Adipocyte (in vitro differentiated cells): ENCODE measurements around the gene GPHN.
A peak's percentile ranks its signal among the peaks of the same experiment; 100 is the strongest.

Source experiments
- DNase-seq: peaks from one replicate; pipeline ENCODE4 v3.0.0-alpha.2; 2015; ENCODE audit warnings: low read depth
- H3K27me3 ChIP-seq: replicated peaks from 2 replicates; pipeline ENCODE4 v1.7.0; 2013; ENCODE audit warnings: mild to moderate bottlenecking, low read length, moderate library complexity; ENCODE audit not compliant: control insufficient read depth, insufficient read depth
- H3K36me3 ChIP-seq: 2 replicates; pipeline ENCODE4 v1.7.0; 2013; ENCODE audit warnings: low read length, mild to moderate bottlenecking, moderate library complexity; ENCODE audit not compliant: control insufficient read depth, insufficient read depth, severe bottlenecking
- H3K4me1 ChIP-seq: 2 replicates; pipeline ENCODE4 v1.7.0; 2013; ENCODE audit warnings: mild to moderate bottlenecking, low read length, moderate library complexity; ENCODE audit not compliant: control insufficient read depth, insufficient read depth
- H3K4me3 ChIP-seq: 2 replicates; pipeline ENCODE4 v1.7.0; 2013; ENCODE audit warnings: mild to moderate bottlenecking, low read length, moderate library complexity
- H3K9ac ChIP-seq: 2 replicates; pipeline ENCODE4 v1.7.0; 2013; ENCODE audit warnings: mild to moderate bottlenecking, low read length, moderate library complexity
- H3K9me3 ChIP-seq: 2 replicates; pipeline ENCODE4 v1.7.0; 2013; ENCODE audit warnings: mild to moderate bottlenecking, low read length, moderate library complexity; ENCODE audit not compliant: control insufficient read depth

Gene GPHN

DNA sequence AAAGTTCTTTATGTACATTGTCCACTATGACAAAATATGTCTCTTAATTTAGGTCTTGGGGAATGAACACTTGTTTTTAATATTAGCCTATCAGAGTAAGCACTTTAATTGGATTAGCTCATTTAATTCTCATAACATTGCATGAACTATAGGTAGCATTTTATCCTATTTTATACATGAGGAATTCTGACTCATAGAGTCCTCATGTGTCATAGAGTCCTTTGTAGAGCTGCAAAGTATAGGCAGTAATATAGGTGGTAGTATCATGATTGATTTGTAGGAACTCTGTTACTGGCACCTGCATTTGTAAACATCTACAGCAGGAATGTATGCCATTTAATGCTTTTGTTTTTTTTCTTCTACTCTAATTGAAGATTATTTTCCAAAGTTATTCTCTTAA, 96.0 kb downstream of the GPHN start:
- H3K4me1 ChIP-seq = peaks cover 5% of the 10 kb centered on the region
- H3K27me3 ChIP-seq = no peaks in the 10 kb centered on the region
- no peak for DNase-seq
- H3K9me3 ChIP-seq = no peaks in the 10 kb centered on the region
- no peaks in the 10 kb centered on the region for H3K36me3 ChIP-seq
- H3K9ac ChIP-seq = no peak overlapping the region
- no peak overlapping the region for H3K4me3 ChIP-seq

GRCh38 chr14:66606826-66607225, 98.9 kb downstream of the GPHN start:
- Histone ChIP-seq H3K4me1 (no peaks in the 10 kb centered on the region), H3K9me3 (no peaks in the 10 kb centered on the region), H3K36me3 (no peaks in the 10 kb centered on the region), H3K9ac (no peak overlapping the region), H3K27me3 (no peaks in the 10 kb centered on the region), H3K4me3 (no peak overlapping the region)
- no peak for DNase-seq

- no peak overlapping the region for H3K4me3 ChIP-seq
- no peaks in the 10 kb centered on the region for H3K36me3 ChIP-seq
- H3K9me3 ChIP-seq = no peaks in the 10 kb centered on the region
- no peaks in the 10 kb centered on the region for H3K4me1 ChIP-seq
- peak; percentile 6 for DNase-seq
- no peaks in the 10 kb centered on the region for H3K27me3 ChIP-seq
- no peak overlapping the region for H3K9ac ChIP-seq
Observed at GRCh38 chr14:66610154-66610563, 102.2 kb downstream of the GPHN start.

DNA sequence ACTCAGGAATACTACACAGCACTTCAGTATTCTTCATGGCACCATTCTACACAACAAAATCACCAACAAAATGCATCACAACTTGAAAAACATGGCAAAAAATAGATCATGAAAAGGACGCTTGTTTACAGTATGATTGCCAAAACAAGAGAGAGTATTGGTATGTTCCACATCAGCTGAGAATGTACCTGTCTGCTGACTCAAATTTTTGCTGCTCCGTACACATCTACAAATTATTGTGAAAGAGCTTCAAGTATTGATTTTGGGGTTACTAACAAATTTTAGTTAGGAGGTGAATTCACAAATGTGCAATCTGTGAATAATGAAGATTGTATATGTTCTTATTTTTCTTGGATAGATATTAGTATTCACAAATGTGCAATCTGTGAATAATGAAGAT, 105.4 kb downstream of the GPHN start:
- Histone ChIP-seq H3K36me3 (no peaks in the 10 kb centered on the region), H3K4me1 (no peaks in the 10 kb centered on the region), H3K9me3 (peaks cover 8% of the 10 kb centered on the region), H3K27me3 (no peaks in the 10 kb centered on the region), H3K4me3 (no peak overlapping the region), H3K9ac (no peak overlapping the region)
- no peak for DNase-seq

- no peaks in the 10 kb centered on the region for H3K27me3 ChIP-seq
- H3K36me3 ChIP-seq = no peaks in the 10 kb centered on the region
- H3K4me1 ChIP-seq = peaks cover 13% of the 10 kb centered on the region
- H3K4me3 ChIP-seq = no peak overlapping the region
- peaks cover 8% of the 10 kb centered on the region for H3K9me3 ChIP-seq
- no peak overlapping the region for H3K9ac ChIP-seq
- DNase-seq = no peak
Observed at GRCh38 chr14:66619952-66620351, 112.0 kb downstream of the GPHN start.

- Histone ChIP-seq H3K27me3 (no peaks in the 10 kb centered on the region), H3K9ac (peak overlapping the region; percentile 16), H3K36me3 (no peaks in the 10 kb centered on the region), H3K9me3 (no peaks in the 10 kb centered on the region), H3K4me3 (no peak overlapping the region), H3K4me1 (peaks cover 24% of the 10 kb centered on the region)
- DNase-seq = no peak
Observed at GRCh38 chr14:66623838-66624237, 115.9 kb downstream of the GPHN start.

- H3K9me3 ChIP-seq = no peaks in the 10 kb centered on the region
- no peaks in the 10 kb centered on the region for H3K36me3 ChIP-seq
- peak overlapping the region; percentile 16 for H3K9ac ChIP-seq
- DNase-seq = peak; percentile 73
- no peak overlapping the region for H3K4me3 ChIP-seq
- peaks cover 24% of the 10 kb centered on the region for H3K4me1 ChIP-seq
- H3K27me3 ChIP-seq = no peaks in the 10 kb centered on the region
Observed at GRCh38 chr14:66624336-66624937, 116.5 kb downstream of the GPHN start.

DNA sequence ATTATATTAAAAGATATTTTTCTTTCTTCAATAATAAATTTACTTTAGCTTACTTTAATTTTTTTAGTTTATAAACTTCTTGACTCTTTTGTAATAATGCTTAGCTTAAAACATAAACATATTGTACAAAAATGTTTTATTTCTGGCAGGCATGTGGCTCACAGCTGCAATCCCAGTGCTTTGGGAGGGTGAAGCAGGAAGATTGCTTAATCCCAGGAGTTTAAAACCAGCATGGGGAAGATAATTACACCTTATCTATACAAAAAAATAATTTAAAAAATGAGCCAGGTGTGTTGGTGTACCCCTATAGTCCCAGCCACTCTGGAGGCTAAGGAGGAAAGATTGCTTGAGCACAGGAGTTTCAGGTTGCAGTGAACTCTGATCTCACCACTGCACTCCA, 120.7 kb downstream of the GPHN start:
- no peaks in the 10 kb centered on the region for H3K27me3 ChIP-seq
- H3K4me1 ChIP-seq = peaks cover 23% of the 10 kb centered on the region
- H3K4me3 ChIP-seq = no peak overlapping the region
- no peaks in the 10 kb centered on the region for H3K9me3 ChIP-seq
- no peaks in the 10 kb centered on the region for H3K36me3 ChIP-seq
- no peak overlapping the region for H3K9ac ChIP-seq
- DNase-seq = peak; percentile 39

DNA sequence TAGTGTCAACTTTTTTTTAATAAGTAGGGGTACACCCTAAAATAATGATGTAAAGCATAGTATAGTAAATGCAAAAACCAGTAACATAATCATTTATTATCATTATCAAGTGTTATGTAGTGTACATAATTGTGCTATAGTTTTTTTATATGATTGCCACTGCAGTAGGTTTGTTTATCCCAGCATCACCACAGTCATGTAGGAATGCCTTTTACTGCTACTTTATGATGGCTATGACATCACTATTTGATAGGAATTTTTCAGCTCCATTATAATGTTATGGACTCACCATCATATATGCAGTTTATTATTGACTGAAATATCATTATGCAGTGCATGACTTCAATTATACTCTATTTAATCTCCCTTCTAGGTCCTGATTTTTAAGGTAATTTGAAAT, 121.6 kb downstream of the GPHN start:
- Histone ChIP-seq H3K4me1 (peaks cover 16% of the 10 kb centered on the region), H3K27me3 (no peaks in the 10 kb centered on the region), H3K4me3 (no peak overlapping the region), H3K36me3 (no peaks in the 10 kb centered on the region), H3K9ac (no peak overlapping the region), H3K9me3 (no peaks in the 10 kb centered on the region)
- no peak for DNase-seq

- H3K27me3 ChIP-seq = no peaks in the 10 kb centered on the region
- H3K4me3 ChIP-seq = no peak overlapping the region
- no peaks in the 10 kb centered on the region for H3K9me3 ChIP-seq
- DNase-seq = no peak
- H3K36me3 ChIP-seq = no peaks in the 10 kb centered on the region
- no peaks in the 10 kb centered on the region for H3K4me1 ChIP-seq
- no peak overlapping the region for H3K9ac ChIP-seq
Observed at GRCh38 chr14:66634876-66635275, 126.9 kb downstream of the GPHN start.

DNA sequence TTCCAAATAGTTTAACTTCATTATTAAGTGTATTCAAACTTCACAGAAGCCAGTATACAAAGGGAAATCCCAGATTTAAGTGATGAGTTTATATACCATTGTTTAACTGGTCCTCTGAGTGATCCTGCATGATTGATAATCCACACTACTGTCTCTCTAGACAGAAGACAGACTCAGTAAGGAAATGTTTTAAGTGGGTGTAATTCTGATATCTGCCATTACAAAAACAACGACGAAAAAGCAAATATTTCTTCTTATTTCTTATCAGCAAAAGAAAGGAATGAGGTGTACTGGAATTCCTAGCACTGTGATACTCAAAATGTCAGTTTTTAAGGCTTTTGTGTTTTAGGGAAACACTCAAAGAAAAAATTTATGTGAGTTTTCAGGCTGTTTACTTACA, 127.5 kb downstream of the GPHN start:
- Histone ChIP-seq H3K27me3 (no peaks in the 10 kb centered on the region), H3K36me3 (no peaks in the 10 kb centered on the region), H3K9me3 (no peaks in the 10 kb centered on the region), H3K9ac (no peak overlapping the region), H3K4me3 (no peak overlapping the region), H3K4me1 (no peaks in the 10 kb centered on the region)
- no peak for DNase-seq

DNA sequence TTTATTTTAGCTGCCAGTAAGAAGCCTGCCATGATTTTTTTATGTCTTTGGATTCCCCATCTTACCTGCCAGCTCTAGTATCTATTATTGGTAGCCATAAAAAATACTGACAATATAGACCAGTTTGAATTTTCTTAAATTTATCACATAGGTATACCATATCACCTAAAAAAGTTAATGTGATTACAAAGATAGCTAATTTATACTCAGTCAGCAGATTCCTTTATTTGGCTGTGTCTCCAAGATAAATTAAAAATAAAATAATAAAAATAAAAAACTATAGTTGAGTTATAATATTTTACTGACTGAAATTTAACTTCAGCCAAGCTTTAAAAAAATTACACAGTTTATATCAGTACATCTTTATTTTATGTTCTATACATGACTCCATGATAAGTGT, 128.3 kb downstream of the GPHN start:
- Histone ChIP-seq H3K9ac (no peak overlapping the region), H3K9me3 (no peaks in the 10 kb centered on the region), H3K4me1 (no peaks in the 10 kb centered on the region), H3K4me3 (no peak overlapping the region), H3K27me3 (no peaks in the 10 kb centered on the region), H3K36me3 (no peaks in the 10 kb centered on the region)
- DNase-seq = no peak
